GM18499 (cell line): ENCODE results near the gene SCARB1.
A peak's percentile ranks its signal among the peaks of the same experiment; 100 is the strongest.
"Not testable (repeated sequence)": the region's sequence is repeated elsewhere in the genome, so short reads cannot be mapped to it uniquely, and the experiment has no call there.

ENCODE experiments used
- ATAC-seq: cut with Tn5 transposase; IDR thresholded peaks from one replicate; pipeline ENCODE4 v1.9.1; 2021; ENCODE audit warnings: moderate number of reproducible peaks; ENCODE audit not compliant: insufficient read depth, unreplicated experiment

Gene SCARB1

DNA sequence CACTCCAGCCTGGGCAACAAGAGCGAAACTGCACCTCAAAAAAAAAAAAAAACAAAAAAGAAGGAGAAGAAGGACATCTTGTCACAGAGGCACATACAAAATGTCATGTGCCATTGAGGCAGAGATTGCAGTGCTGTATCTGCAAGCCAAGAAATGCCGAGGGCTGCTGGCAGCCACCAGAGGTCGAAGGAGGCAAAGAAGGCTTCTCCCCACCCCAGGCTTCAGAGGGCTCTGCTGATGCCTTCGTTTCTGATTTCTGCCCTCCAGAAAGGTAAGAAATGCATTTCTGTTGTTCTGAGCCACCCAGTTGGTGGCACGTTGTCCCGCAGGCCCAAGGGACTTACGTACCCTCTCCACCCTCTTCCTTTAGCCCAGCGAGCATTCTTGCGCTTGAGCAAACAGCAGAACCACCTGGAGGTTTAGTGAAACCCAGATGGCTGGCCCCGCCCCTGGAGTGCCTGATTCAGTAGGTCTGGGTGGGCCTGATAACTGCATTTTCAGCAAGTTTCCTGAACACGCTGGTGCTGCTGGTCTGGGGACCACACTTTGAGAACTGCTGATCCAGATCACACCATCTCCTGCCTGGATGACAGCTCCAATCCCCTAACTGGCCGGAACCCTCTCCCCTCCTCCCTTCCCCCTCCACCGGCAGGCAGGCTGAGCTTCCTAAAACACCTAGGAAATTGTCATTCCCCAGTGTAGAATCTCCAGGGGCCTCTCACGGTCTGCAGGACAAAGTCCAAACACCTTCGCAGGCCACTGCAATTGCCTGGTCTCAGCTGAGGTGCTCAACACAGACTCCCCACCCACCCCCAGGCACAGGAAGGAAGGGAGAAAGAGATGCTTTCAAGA lies 21.1 kb upstream of the SCARB1 start:
- ATAC-seq: peak; percentile 73

DNA sequence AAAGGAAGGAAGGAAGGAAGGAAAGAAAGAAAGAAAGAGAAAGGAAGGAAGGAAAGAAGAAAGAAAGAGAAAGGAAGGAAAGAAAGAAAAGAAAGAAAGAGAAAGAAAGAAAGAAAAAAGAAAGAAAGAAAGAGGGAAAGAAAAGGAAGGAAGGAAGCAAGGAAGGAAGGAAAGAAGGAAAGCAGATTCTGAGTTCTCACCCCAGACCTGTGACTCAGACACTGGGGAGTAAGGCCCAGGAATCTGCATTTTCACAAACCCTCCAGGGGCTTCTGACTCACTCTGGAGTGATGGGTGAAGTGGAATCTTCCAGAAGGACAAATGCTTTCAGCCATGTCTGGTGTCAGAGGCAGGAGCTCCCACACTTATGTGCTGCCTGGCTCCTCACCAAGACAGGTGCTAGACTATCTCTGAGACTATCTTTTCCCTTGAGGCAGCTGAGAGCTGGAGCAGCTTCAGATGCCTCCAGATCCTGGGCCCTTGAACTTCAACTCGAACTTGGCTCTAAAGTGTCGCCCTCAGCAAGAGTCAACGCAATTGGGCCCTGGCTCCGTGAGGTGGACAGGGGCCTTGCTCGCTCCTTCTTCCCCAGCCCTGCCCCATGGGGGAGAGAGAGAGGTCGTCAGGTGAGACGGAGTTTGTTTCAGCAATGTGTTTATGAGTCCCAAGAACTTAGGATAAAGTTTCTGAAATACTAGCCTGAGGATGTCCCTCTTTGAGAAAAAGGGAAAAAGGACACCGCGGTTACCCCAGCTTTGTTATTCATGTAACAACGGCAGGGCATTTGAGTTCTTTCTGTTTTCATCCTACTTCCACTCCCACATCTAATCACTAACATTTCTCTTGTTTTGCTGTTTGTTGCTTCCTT lies 19.8 kb upstream of the SCARB1 start:
- no peak for ATAC-seq

DNA sequence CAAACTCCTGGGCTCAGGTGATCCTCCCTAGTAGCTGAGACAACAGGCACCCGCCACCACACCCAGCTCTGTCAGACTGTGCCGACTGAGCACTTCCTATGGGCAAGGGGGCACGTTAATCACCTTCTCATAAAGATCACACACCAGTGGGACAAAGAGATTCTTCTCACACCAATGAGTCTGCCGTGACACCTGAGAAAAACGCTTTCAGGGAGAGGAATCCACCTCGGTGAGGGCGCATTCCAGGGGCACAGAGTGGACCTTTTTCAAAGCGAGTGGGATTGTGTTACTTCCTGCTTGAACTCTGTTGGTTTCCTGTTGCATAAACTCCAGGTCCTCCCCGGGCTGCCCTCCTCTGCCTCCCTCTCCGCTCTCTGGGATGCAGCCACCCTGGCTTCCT lies 17.5 kb upstream of the SCARB1 start:
- no peak for ATAC-seq

DNA sequence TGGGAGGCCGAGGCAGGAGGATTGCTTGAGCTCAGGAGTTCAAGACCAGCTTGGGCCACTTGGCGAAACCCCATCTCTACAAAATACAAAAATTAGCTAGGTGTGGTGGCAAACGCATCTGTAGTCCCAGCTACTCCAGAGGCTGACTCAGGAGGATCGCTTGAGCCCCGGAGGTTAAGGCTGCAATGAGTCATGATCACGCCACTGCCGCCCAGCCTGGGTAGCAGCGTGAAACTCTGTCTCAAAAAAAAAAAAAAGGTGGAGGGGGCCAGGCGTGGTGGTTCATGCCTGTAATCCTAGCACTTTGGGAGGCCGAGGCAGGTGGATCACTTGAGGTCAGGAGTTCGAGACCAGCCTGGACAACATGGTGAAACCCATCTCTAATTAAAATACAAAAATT lies 16.7 kb upstream of the SCARB1 start:
- ATAC-seq: not testable (repeated sequence)

DNA sequence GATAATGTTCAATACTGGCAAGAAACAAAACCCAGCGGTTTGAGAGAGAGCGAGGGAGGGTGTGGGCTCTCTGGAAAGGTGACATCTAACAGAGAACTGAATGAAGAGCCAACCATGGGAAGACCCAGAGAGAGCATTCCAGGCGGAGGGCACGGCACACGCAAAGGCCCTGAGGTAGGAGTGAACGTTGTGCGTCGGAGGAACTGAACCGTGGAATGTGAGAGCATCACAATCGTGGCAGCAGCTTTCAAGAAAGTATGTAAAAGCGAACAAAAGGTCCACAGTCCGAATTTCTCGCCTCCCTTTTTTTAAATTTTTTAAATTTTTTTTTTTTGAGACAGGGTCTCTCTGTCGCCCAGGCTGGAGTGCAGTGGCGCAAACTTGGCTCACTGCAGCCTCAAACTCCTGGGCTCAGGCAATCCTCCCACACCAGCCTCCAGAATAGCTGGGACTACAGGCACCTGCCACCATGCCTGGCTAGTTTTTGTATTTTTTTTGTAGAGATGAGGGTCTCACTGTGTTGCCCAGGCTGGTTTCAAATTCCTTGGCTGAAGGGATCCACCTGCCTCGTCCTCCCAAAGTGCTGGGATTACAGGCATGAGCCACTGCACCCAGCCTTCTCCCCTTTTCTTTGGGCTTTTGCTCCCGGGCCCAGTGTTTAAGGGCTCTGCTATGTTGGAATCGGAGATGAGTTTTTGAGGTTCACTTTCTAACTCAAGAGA lies 15.3 kb upstream of the SCARB1 start:
- no peak for ATAC-seq

DNA sequence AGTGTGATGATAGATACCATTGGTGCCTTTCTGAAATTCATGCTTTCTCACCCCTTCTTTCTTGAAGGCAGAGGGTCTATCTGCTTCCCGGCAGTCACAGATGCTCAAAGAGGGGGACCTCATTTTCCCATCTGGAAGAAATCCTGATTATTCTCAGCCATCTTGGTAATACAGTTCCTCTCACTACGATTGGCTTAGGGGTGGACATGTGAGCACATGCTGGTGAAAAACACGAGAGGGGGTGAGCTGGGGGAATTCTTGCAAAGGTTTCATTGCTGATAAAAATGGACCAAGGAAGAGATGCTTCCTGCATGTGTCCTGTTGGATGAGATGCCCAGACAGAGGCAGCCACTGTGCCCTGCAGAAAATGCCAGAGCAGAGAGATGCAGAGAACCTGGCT lies 13.8 kb upstream of the SCARB1 start:
- no peak for ATAC-seq

DNA sequence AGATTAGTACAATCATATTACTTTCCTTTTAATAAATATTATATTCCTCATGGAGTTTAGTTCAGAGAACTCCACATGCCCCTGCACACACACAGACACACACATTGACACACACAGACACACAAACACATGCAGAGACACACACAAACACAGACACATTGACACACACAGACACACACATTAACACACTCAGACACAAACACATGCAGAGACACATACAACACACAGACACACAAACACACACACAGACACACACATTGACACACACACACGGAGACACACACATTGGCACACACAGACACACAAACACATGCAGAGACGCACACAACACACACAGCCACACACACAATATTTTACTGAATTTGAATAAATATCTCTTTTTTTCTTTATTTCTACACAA lies 12.5 kb upstream of the SCARB1 start:
- no peak for ATAC-seq

DNA sequence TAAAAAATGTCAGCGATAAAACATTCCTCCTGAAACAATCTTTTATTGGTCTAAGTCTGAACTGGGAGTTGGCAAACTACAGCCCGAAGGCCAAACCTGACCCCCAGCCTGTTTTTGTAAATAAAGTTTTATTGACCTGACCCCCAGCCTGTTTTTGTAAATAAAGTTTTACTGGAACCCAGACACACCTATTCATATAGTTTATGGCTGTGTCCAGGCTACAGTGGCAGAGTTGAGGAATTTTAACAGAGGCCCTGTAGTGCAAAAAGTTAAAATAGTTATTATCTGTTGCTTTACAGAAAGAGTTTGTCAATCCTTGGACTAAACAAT lies 12.1 kb upstream of the SCARB1 start:
- no peak for ATAC-seq

DNA sequence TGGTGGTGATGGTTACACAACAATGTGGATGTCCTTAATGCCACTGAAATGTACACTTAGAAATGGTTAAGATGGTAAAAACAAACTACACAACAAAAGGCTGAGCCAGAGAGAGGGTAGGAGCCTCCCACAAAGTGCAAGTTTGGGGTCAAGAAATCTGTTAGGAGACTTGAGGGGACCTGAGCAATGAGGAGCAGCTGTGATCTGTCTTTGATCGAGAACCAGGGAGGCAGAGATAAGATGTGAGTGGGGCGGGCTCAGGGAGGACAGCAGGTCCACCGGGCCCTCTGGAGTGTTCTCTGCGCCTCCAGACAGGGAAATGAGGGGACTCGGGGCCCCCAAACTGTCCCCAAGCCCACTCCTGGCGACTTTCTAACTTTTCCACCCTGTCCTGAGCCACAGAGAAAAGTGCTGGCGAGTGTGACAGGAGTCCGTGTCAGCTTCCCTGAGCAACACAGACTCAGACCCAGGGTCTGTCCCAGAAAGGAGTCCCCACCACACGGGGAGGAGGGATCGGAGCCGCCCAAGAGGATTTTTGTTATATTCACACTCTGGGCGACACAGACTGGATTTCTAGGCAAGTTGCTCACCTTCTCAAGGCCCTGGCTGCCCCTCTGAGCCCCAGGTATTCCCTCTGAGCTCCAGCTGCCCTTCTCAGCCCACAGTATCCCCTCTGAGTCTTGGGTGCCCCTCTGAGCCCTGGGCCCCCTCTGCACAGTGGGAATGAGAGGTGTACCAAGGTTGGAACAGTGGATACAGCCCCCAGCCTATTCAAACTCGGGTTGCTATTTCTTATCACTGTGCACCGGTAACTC lies 11.5 kb upstream of the SCARB1 start:
- ATAC-seq: no peak

DNA sequence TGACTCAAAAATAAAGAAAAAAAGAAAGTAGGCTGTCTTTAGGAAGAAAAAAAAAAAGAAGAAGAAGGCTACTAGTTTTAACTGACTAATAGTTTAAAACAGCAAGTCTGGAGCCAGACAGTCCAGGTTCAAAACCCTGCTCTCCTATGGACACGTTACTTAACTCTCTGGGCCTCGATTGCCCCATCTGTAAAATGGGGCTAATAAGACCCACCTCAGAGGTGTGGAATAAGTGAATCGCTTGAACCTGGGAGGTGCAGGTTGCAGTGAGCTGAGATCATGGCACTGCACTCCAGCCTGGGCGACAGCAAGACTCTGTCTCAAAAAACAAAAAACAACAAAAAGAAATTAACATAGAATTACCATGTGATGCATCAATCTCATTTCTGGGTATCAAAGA lies 10.5 kb upstream of the SCARB1 start:
- no peak for ATAC-seq

DNA sequence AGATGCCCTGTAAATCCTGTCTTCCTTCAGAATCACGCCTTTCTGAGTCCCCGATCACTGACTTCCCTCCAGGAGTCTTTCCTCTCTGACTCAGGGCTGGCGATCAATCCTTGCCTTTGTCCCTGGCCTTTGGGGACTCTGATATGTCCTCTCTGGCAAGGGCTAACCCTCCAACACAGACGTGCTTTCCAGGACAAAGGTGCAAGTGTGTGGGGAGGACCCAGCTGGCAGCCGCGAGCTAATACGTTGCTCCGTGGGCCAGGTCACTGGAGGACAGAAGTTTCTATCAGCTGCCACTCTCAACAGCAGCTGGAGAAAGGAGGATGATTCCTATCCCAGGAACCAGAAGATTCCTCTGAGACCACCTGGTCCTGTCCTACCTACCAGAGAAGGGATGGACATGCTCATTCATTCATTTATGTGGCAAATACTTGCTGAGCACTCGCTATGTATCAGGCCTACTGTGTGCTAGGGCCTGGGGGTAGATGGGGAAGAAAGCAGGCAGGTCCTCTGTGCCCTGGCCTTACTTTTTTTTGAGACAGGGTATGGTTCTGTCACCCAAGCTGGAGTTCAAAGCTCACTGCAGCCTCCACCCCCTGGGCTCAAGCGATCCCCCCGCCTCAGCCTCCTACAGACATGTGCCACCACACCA lies 8.5 kb upstream of the SCARB1 start:
- no peak for ATAC-seq

DNA sequence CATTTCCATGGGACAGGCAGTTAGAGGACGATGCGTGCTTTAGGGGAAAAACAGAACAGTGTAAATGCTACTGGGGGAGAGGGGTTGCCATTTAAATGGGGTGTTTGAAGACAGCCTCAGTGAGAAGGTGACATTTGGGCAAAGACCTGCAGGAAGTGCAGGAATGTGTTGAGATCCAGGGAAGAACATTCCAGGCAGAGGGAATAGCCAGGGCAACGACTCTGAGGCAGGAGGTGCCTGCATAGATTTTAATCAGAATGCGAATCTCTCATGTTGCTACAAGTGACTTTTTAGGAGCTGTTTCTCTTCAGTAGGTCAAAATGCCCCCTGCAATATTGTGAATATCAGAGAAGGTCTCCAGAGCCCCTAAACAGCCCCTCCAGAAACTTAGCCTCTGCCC lies 7.6 kb upstream of the SCARB1 start:
- no peak for ATAC-seq

DNA sequence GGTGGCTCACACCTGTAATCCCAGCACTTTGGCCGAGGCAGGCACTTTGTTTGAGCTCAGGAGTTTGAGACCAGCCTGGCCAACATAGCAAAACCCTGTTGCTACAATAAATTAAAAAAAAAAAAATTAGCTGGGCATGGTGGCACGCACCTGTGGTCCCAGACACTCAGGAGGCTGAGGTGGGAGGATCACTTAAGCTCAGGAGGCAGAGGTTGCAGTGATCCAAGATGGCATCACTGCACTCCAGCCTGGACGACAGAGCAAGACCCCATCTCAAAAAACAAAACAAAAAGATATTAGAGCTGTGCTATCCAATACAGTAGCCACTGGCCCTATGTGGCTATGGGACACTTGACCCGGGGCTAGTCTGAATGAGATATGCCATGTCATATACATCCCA lies 6.9 kb upstream of the SCARB1 start:
- no peak for ATAC-seq

DNA sequence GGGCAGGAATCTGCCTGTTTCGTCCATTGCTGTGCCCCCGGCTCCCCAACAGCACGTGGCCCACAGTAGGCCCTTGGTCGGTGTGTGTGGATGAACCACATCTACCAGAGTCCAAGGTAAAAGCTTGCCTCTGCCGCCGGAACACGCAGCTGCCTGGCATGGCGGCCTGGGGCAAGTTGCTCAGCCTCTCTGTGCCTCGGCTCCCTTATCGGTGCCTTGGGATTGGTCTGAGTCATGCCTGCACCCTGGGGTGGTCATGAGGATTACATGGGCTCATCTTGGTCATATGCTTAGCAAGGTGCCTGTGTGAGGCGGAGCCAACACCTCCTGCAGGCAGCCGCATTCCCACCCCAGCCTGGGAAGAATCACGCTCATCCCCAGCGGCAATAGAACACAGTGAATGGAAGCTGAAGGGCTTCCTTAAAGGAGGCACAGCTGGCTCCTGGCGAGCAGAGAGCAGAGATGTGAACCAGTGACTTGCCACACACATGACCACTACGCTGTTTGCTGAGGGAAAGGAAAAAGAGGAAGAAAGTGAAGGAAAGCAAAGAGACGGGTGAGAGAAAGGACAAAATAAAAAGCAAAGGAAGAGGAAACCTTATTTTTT lies 5.5 kb upstream of the SCARB1 start:
- ATAC-seq: no peak

DNA sequence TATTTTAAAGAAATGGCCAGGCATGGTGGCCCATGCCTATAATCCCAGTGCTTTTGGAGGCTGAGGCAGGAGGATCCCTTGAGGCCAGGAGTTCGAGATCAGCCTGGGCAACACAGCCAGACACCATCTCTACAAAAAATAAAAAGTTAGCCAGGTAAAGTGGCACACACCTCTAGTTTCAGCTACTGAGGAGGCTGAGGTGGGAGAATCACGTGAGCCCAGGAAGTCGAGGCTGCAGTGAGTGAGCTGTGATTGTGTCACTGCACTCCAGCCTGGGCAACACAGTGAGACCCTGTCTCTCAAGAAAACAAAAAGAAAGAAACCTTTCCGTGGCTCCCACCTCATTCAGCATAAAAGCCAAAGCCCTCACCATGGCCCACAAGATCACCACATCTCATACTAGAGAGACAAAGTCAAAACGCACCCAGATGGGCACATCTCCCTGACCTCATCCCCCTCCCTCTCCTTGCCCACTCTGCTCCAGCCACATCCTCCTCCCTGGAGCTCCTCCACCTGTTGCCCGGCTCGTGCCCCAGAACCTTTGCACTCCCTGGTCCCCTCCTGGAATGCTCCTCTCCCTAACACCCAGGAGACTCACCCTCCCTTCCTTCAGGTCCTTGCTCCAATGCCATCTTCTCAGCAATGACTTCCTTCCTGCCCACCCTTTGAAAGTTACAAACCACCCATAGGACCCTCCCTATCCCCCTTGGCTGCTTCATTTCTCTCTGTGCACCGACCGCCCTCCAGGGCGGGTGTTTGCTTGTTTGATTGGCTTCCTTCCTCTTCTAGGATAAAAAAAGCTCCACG lies 4.8 kb upstream of the SCARB1 start:
- ATAC-seq: no peak

DNA sequence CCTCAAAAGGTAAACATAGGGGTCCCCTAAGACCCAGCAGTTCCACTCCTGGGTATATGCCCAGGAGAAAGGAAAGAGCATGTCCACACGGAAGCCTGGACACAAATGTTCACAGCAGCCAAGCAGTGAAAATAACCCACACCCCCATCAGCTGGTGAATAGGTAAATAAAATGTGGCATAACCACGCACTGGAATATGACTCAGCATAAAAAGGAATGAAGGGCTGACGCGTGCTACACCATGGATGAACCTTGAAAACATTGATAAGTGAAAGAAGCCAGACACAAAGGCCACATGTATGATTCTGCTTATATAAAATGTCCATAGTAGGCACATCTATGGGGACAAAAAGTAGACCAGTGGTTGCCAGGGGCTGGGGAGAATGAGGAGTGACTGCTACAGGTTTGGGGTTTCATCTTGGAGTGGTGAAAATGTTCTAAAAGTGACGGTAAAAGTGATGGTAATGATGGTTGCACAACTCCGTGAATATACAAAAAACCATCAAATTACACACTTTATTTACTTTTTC lies 3.8 kb upstream of the SCARB1 start:
- ATAC-seq: no peak

DNA sequence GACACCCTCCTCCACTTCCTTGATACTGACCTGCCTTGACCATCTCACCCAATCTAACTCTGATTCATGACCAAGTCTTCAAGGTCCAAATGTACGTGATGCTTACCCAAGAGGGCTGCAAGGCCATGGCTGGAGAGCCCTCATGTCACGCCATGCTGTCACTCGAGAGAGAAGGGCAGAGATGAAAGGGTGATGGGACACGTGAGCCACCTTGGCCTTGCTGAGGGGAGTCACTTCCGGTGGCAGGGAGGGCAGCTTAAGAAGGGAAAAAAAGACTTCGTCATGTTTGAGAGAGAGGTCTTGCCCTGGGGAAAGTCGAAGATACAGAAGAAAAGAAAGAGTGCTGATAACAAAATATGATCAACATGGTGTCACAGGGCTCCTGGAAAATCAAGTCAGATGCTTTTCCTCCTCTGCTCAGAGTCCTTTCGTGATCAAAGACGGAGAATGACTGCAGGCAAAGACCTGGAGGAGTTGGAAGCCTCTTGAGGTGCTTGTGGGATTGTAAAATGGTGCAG lies 3.3 kb upstream of the SCARB1 start:
- no peak for ATAC-seq
